Nephron progenitor cell (in vitro differentiated cells): ENCODE measurements around the gene LMBRD1.
A peak's percentile ranks its signal among the peaks of the same experiment; 100 is the strongest.

Experiments used
- DNase-seq: peaks from one replicate; pipeline ENCODE4 v3.0.0; 2021
- H3K27ac Mint-ChIP-seq: 2 replicates; pipeline ENCODE4 v1.8.0; 2021; ENCODE audit warnings: mild to moderate bottlenecking, moderate library complexity, mixed read lengths
- H3K27me3 Mint-ChIP-seq: 2 replicates; pipeline ENCODE4 v1.8.0; 2021; ENCODE audit warnings: mild to moderate bottlenecking, low read depth, mixed read lengths; ENCODE audit not compliant: poor library complexity
- H3K36me3 Mint-ChIP-seq: 2 replicates; pipeline ENCODE4 v1.8.0; 2021; ENCODE audit warnings: low read depth, mixed read lengths
- H3K4me1 Mint-ChIP-seq: 2 replicates; pipeline ENCODE4 v1.8.0; 2021; ENCODE audit warnings: mixed read lengths
- H3K4me3 Mint-ChIP-seq: 2 replicates; pipeline ENCODE4 v1.8.0; 2021; ENCODE audit warnings: mild to moderate bottlenecking, moderate library complexity, mixed read lengths
- H3K9me3 Mint-ChIP-seq: 2 replicates; pipeline ENCODE4 v1.8.0; 2021; ENCODE audit warnings: mild to moderate bottlenecking, moderate library complexity, mixed read lengths
- TF ChIP-seq, protein P1 (sequence below): fragments of 200-600 bp; sonication (generic); IDR thresholded peaks from 2 replicates; pipeline ENCODE4 v1.5.0; 2021; ENCODE audit warnings: antibody characterized with exemption

The LMBRD1 gene

DNA sequence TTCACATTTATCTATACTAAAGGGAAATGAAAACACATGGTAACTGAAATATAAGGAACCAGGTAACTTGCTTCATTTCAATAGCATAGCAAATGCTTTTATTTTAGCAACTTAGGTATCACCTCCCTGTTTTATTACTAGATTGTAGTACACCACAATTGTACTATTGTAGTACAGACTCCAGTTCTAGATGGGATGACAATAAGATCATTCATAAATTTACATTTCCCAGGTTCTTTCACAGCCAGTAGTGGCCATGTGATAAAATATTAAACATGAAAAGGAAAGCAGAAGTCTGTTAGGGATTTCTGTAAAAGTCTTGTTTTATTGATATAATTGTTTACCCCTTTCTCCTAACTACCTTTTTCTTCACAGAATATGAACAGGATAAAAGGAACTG, 97.2 kb downstream of the LMBRD1 start:
- TF ChIP-seq, protein P1, sequence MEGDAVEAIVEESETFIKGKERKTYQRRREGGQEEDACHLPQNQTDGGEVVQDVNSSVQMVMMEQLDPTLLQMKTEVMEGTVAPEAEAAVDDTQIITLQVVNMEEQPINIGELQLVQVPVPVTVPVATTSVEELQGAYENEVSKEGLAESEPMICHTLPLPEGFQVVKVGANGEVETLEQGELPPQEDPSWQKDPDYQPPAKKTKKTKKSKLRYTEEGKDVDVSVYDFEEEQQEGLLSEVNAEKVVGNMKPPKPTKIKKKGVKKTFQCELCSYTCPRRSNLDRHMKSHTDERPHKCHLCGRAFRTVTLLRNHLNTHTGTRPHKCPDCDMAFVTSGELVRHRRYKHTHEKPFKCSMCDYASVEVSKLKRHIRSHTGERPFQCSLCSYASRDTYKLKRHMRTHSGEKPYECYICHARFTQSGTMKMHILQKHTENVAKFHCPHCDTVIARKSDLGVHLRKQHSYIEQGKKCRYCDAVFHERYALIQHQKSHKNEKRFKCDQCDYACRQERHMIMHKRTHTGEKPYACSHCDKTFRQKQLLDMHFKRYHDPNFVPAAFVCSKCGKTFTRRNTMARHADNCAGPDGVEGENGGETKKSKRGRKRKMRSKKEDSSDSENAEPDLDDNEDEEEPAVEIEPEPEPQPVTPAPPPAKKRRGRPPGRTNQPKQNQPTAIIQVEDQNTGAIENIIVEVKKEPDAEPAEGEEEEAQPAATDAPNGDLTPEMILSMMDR, result no peak
- DNase-seq, result no peak
- no peaks in the 10 kb centered on the region for H3K27me3 Mint-ChIP-seq
- no peak overlapping the region for H3K4me3 Mint-ChIP-seq
- H3K27ac Mint-ChIP-seq, result no peak overlapping the region
- no peaks in the 10 kb centered on the region for H3K9me3 Mint-ChIP-seq
- H3K36me3 Mint-ChIP-seq, result peaks cover 5% of the 10 kb centered on the region
- H3K4me1 Mint-ChIP-seq, result no peaks in the 10 kb centered on the region

DNA sequence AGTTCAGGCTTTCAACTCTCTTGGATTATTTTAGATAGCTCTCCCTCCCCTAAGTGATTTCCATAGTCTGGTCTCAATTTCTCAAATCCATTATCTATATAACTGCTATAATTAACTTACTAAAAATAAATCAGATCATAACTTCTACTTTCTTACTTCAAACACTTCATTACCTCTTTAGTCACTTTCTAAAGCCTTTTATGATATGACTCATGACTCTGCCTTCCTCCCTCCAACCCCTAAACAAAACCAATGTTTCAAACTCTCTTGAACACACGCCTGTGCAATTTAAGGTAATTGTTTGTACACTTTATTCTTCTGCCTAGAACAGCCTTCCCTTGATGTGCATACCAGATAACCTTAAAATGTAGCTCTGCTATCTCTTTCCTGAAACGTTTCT, 100.5 kb downstream of the LMBRD1 start:
- H3K4me3 Mint-ChIP-seq, result no peak overlapping the region
- TF ChIP-seq, protein P1, result no peak
- H3K4me1 Mint-ChIP-seq, result no peaks in the 10 kb centered on the region
- H3K27ac Mint-ChIP-seq, result peak overlapping the region; percentile 55
- no peaks in the 10 kb centered on the region for H3K9me3 Mint-ChIP-seq
- H3K27me3 Mint-ChIP-seq, result no peaks in the 10 kb centered on the region
- no peak for DNase-seq
- peaks cover 5% of the 10 kb centered on the region for H3K36me3 Mint-ChIP-seq

DNA sequence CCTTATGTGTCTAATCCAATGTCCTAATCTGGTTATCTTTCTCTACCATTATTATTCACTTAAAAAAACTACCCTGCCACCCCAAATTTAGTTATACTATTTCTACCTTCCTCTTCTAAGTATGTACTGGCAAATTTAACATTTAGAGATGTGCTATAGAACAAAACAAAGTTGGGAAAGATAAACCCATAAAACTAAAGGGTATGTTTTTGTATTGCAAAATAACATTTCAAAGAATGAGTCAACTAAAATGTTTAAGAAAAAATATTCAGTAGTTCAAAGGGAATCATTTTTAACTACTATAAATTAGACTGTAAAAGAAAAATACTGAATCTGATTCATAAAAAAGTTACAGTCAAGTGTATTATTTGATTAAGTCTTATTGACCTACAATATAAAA, 103.0 kb downstream of the LMBRD1 start:
- DNase-seq, result no peak
- no peaks in the 10 kb centered on the region for H3K4me1 Mint-ChIP-seq
- no peak overlapping the region for H3K27ac Mint-ChIP-seq
- H3K27me3 Mint-ChIP-seq, result no peaks in the 10 kb centered on the region
- TF ChIP-seq, protein P1, result no peak
- H3K36me3 Mint-ChIP-seq, result peaks cover 5% of the 10 kb centered on the region
- no peaks in the 10 kb centered on the region for H3K9me3 Mint-ChIP-seq
- H3K4me3 Mint-ChIP-seq, result no peak overlapping the region

DNA sequence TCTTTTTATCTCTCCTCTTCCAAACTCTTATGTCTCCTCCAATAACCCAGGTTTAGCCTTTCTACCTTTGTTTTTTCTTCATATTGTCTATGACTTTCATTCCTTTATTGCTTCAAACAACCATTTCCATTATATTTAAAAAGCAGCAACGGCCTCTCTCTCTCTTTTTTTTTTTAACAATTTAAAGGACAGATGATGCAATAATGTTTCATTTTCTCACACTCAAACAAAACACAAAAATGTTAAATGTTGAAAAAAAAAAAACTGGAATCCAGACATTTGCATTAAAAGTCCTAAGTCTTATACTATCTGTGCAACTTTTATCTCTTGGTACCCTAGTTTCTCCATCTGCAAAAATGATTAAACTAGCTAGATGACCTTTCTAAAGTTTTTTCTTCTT, 105.8 kb downstream of the LMBRD1 start:
- Mint-ChIP-seq H3K27ac (no peak overlapping the region), H3K4me3 (no peak overlapping the region), H3K27me3 (no peaks in the 10 kb centered on the region), H3K4me1 (no peaks in the 10 kb centered on the region), H3K36me3 (no peaks in the 10 kb centered on the region), H3K9me3 (no peaks in the 10 kb centered on the region)
- no peak for DNase-seq
- TF ChIP-seq, protein P1, result no peak

DNA sequence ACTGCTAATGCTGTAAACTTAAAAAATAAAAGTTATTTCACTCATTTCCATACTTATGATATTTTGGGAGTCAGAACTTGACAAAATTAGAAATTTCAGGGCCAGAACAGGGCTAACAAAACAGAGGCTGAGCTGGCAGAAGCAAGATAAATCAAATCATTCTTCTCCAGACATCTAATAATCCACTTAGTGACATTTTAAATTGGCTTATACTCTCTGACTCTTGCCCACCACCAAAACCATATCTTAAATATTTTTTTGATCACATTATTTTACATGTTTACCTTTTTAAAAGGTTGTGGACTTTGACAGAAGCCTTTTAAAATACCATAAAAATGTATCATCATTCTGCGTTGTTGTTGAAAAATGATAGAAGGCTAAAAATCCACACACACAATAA, 116.5 kb downstream of the LMBRD1 start:
- peaks cover 7% of the 10 kb centered on the region for H3K27me3 Mint-ChIP-seq
- no peaks in the 10 kb centered on the region for H3K9me3 Mint-ChIP-seq
- H3K27ac Mint-ChIP-seq, result no peak overlapping the region
- H3K36me3 Mint-ChIP-seq, result peaks cover 13% of the 10 kb centered on the region
- DNase-seq, result no peak
- TF ChIP-seq, protein P1, result no peak
- H3K4me1 Mint-ChIP-seq, result no peaks in the 10 kb centered on the region
- no peak overlapping the region for H3K4me3 Mint-ChIP-seq

DNA sequence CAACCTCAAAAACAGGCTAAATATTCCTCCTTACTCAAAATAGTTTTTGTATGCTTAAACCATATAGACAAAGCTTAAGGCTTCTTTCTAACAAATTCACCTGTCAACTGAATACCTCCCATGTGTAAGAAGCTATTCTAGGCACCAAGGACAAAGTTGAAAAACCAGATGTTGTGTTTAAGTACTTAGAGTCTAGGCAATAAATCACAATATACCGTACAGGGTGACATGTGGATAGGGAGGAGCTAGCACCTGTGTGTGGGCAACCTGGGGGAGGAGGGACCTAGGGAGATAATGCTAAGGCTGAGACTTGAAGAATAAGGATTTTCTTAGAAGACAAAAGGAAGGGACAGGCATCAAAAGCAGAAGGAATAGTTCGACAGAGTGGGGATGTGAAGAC, 123.5 kb downstream of the LMBRD1 start:
- Mint-ChIP-seq H3K36me3 (peaks cover 38% of the 10 kb centered on the region), H3K27ac (peak overlapping the region; percentile 66), H3K4me3 (no peak overlapping the region), H3K9me3 (no peaks in the 10 kb centered on the region), H3K27me3 (peaks cover 7% of the 10 kb centered on the region), H3K4me1 (peaks cover 13% of the 10 kb centered on the region)
- TF ChIP-seq, protein P1, result no peak
- no peak for DNase-seq
